ENCODE data around the gene MAP3K6. TPM values are rescaled to one million over a fixed set of nuclear protein-coding genes. Genes with fewer than 3 reads are reported as not detected.

Gene MAP3K6
- total and polyA plus RNA-seq, 4 donors = 11.5 to 164 (median 87.6) TPM

- H3K27ac ChIP-seq (ENCODE audit: low read depth in 1 of 2, low read length in 2 of 2) = no peak overlapping the region
- WGBS, 2 donors = 90 to 92% methylated on average over 3 of the region's 3 CpGs
- H3K27me3 ChIP-seq (ENCODE audit: control insufficient read depth in 1 of 2, insufficient read depth in 2 of 2, low read length in 1 of 2) = no peaks in the 10 kb centered on the region
- no peaks in the 10 kb centered on the region for H3K4me1 ChIP-seq (ENCODE audit: control insufficient read depth in 1 of 2, insufficient read depth in 2 of 2, low read length in 2 of 2)
- ATAC-seq (ENCODE audit: low FRiP score) (no peak), DNase-seq (peak in 1 of 2 donors; percentile 48)
- no peak overlapping the region for H3K4me3 ChIP-seq (ENCODE audit: low read length in 2 of 2)
- no peaks in the 10 kb centered on the region for H3K9me3 ChIP-seq (ENCODE audit: control insufficient read depth, low read length)
- intact Hi-C loops (cut with DNase I) = no loop called here
- peaks cover 0 to 15% of the 10 kb centered on the region in 2 donors for H3K36me3 ChIP-seq (ENCODE audit: control insufficient read depth in 1 of 2, insufficient read depth in 2 of 2, low read length in 1 of 2)
Measured at GRCh38 chr1:27331426-27331825, 35.3 kb downstream of the MAP3K6 start.

DNA sequence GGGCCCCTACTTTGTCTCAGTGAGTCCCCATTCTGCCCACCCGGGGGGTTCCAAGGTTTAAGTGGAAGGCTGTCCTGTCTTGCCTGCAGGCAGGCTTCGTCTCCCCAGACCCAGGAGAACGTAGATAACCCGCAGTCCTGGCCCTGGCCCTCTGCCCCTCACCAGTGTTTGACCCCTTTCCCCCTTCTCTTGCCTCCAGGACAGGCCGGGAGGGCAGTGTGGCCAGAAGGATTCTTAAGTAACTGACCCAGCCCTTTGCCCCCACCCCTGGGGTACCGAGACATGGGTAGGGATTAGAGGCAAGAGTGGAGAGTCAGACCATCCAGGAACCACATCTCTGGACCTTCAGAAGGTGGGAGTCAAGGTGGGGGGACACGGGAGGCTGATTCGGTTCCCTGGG is 36.0 kb downstream of the MAP3K6 start:
- no peaks in the 10 kb centered on the region for H3K9me3 ChIP-seq (ENCODE audit: control insufficient read depth, low read length)
- H3K36me3 ChIP-seq (ENCODE audit: control insufficient read depth in 1 of 2, insufficient read depth in 2 of 2, low read length in 1 of 2) = peaks cover 0 to 15% of the 10 kb centered on the region in 2 donors
- no peak for ATAC-seq (ENCODE audit: low FRiP score)
- DNase-seq = peak in 1 of 2 donors; percentile 68
- 78 to 79% methylated on average over 8 of the region's 8 CpGs for WGBS, 2 donors
- no peaks in the 10 kb centered on the region for H3K27me3 ChIP-seq (ENCODE audit: control insufficient read depth in 1 of 2, insufficient read depth in 2 of 2, low read length in 1 of 2)
- H3K4me1 ChIP-seq (ENCODE audit: control insufficient read depth in 1 of 2, insufficient read depth in 2 of 2, low read length in 2 of 2) = no peaks in the 10 kb centered on the region
- no peak overlapping the region for H3K4me3 ChIP-seq (ENCODE audit: low read length in 2 of 2)
- intact Hi-C loops (cut with DNase I) = no loop called here
- no peak overlapping the region for H3K27ac ChIP-seq (ENCODE audit: low read depth in 1 of 2, low read length in 2 of 2)

DNA sequence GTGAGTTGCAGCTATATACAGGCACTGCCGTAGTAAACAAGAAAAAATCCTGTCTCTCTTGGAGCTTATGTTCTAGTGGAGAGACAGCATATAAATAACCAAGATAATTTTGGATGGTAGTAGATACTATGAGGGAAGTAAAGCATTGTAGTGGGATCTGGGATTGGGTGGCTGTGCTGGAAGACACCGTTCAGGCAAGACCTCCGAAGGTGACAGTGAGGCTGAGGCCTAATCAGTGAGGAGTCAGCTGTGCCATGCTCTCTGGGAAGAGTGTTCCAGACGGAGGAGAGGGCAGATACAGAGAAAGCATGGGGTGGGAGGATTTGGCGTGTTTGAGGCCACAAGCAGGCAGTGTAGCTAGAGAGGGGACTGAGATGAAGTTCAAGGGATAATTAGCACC is 38.8 kb downstream of the MAP3K6 start:
- intact Hi-C loops (cut with DNase I) = no loop called here
- no peak for ATAC-seq (ENCODE audit: low FRiP score)
- DNase-seq = no peak
- Histone ChIP-seq H3K4me1 (ENCODE audit: control insufficient read depth in 1 of 2, insufficient read depth in 2 of 2, low read length in 2 of 2) (no peaks in the 10 kb centered on the region), H3K27ac (ENCODE audit: low read depth in 1 of 2, low read length in 2 of 2) (no peak overlapping the region), H3K36me3 (ENCODE audit: control insufficient read depth in 1 of 2, insufficient read depth in 2 of 2, low read length in 1 of 2) (peaks cover 0 to 5% of the 10 kb centered on the region in 2 donors), H3K27me3 (ENCODE audit: control insufficient read depth in 1 of 2, insufficient read depth in 2 of 2, low read length in 1 of 2) (no peaks in the 10 kb centered on the region), H3K4me3 (ENCODE audit: low read length in 2 of 2) (no peak overlapping the region), H3K9me3 (ENCODE audit: control insufficient read depth, low read length) (no peaks in the 10 kb centered on the region)
- WGBS, 2 donors = 78 to 81% methylated on average over 5 of the region's 5 CpGs

GRCh38 chr1:27325286-27325685 is 41.5 kb downstream of the MAP3K6 start:
- 92 to 94% methylated on average over 15 of the region's 15 CpGs for WGBS, 2 donors

GRCh38 chr1:27322569-27323240 is 44.1 kb downstream of the MAP3K6 start:
- no peak for DNase-seq

More at GRCh38 chr1:27325286-27325685, 41.5 kb downstream of the MAP3K6 start:
- no peak for ATAC-seq (ENCODE audit: low FRiP score)
- Histone ChIP-seq H3K4me3 (ENCODE audit: low read length in 2 of 2) (no peak overlapping the region), H3K36me3 (ENCODE audit: control insufficient read depth in 1 of 2, insufficient read depth in 2 of 2, low read length in 1 of 2) (peaks cover 0 to 2% of the 10 kb centered on the region in 2 donors), H3K27ac (ENCODE audit: low read depth in 1 of 2, low read length in 2 of 2) (no peak overlapping the region), H3K9me3 (ENCODE audit: control insufficient read depth, low read length) (no peaks in the 10 kb centered on the region), H3K27me3 (ENCODE audit: control insufficient read depth in 1 of 2, insufficient read depth in 2 of 2, low read length in 1 of 2) (no peaks in the 10 kb centered on the region), H3K4me1 (ENCODE audit: control insufficient read depth in 1 of 2, insufficient read depth in 2 of 2, low read length in 2 of 2) (no peaks in the 10 kb centered on the region)
- intact Hi-C loops (cut with DNase I) = no loop called here
- no peak for DNase-seq

GRCh38 chr1:27321813-27322568 is 44.8 kb downstream of the MAP3K6 start, which contains the start of gene TMEM222:
Gene TMEM222, plus strand, starts transcription at chr1:27322163. Its CDS starts 35 bp downstream, at chr1:27322198.
- no peaks in the 10 kb centered on the region for H3K27me3 ChIP-seq (ENCODE audit: control insufficient read depth in 1 of 2, insufficient read depth in 2 of 2, low read length in 1 of 2)
- 0% methylated on average over 62 to 67 of the region's 67 CpGs for WGBS, 2 donors
- ATAC-seq (ENCODE audit: low FRiP score) (peak; percentile 100), DNase-seq (peak; percentile 99 to 100)
- H3K27ac ChIP-seq (ENCODE audit: low read depth in 1 of 2, low read length in 2 of 2) = peak within 1 kb of the TSS; percentile 28 to 50
- intact Hi-C loops (cut with DNase I) = loop anchor here (1.0 to 2.0 kb wide), 2 partner anchors 43 to 44 kb away; partner anchors contain the start of gene MAP3K6 (in 1 of the 2)
- H3K36me3 ChIP-seq (ENCODE audit: control insufficient read depth in 1 of 2, insufficient read depth in 2 of 2, low read length in 1 of 2) = peaks cover 0 to 2% of the 10 kb centered on the region in 2 donors
- H3K9me3 ChIP-seq (ENCODE audit: control insufficient read depth, low read length) = no peaks in the 10 kb centered on the region
- no peaks in the 10 kb centered on the region for H3K4me1 ChIP-seq (ENCODE audit: control insufficient read depth in 1 of 2, insufficient read depth in 2 of 2, low read length in 2 of 2)
- H3K4me3 ChIP-seq (ENCODE audit: low read length in 2 of 2) = peak within 1 kb of the TSS; percentile 55 to 98

More at GRCh38 chr1:27322569-27323240, 44.1 kb downstream of the MAP3K6 start:
- 10 to 14% methylated on average over 10 of the region's 10 CpGs for WGBS, 2 donors
- Histone ChIP-seq H3K9me3 (ENCODE audit: control insufficient read depth, low read length) (no peaks in the 10 kb centered on the region), H3K27ac (ENCODE audit: low read depth in 1 of 2, low read length in 2 of 2) (peak overlapping the region; percentile 28 to 50), H3K4me1 (ENCODE audit: control insufficient read depth in 1 of 2, insufficient read depth in 2 of 2, low read length in 2 of 2) (no peaks in the 10 kb centered on the region), H3K4me3 (ENCODE audit: low read length in 2 of 2) (peak overlapping the region; percentile 55 to 98), H3K36me3 (ENCODE audit: control insufficient read depth in 1 of 2, insufficient read depth in 2 of 2, low read length in 1 of 2) (peaks cover 0 to 2% of the 10 kb centered on the region in 2 donors), H3K27me3 (ENCODE audit: control insufficient read depth in 1 of 2, insufficient read depth in 2 of 2, low read length in 1 of 2) (no peaks in the 10 kb centered on the region)
- intact Hi-C loops (cut with DNase I) = loop anchor here (1.0 to 2.0 kb wide), 2 partner anchors 42 to 44 kb away; partner anchors contain the start of gene MAP3K6 (in 1 of the 2)
- ATAC-seq (ENCODE audit: low FRiP score) = no peak

DNA sequence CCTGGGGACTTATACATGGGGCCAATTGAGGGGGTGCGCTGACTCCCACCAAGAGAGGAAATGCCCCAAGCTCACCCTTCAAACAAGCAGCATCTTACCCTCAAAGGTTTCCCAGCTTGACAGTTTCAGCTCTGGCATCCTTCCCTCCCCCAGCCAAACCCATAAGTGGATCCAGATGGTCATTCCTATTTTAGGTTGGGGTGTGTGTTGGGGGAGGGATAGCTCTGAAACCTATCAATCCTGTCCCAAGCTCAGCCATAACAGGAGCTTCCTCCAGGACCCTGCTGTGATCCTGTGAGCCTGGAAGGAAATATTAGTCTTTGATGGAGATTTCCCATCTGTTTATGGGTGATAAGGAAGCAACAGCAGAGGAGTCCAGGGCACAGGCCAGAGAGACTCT is 48.2 kb downstream of the MAP3K6 start:
- DNase-seq (no peak), ATAC-seq (ENCODE audit: low FRiP score) (no peak)
- intact Hi-C loops (cut with DNase I) = no loop called here
- no peaks in the 10 kb centered on the region for H3K9me3 ChIP-seq (ENCODE audit: control insufficient read depth, low read length)
- no peaks in the 10 kb centered on the region for H3K36me3 ChIP-seq (ENCODE audit: control insufficient read depth in 1 of 2, insufficient read depth in 2 of 2, low read length in 1 of 2)
- no peak overlapping the region for H3K4me3 ChIP-seq (ENCODE audit: low read length in 2 of 2)
- H3K27me3 ChIP-seq (ENCODE audit: control insufficient read depth in 1 of 2, insufficient read depth in 2 of 2, low read length in 1 of 2) = no peaks in the 10 kb centered on the region
- H3K4me1 ChIP-seq (ENCODE audit: control insufficient read depth in 1 of 2, insufficient read depth in 2 of 2, low read length in 2 of 2) = no peaks in the 10 kb centered on the region
- 12 to 14% methylated on average over 1 of the region's 1 CpG for WGBS, 2 donors
- no peak overlapping the region for H3K27ac ChIP-seq (ENCODE audit: low read depth in 1 of 2, low read length in 2 of 2)

GRCh38 chr1:27318136-27318535 is 48.6 kb downstream of the MAP3K6 start:
- ATAC-seq (ENCODE audit: low FRiP score) (no peak), DNase-seq (no peak)
- no peaks in the 10 kb centered on the region for H3K4me1 ChIP-seq (ENCODE audit: control insufficient read depth in 1 of 2, insufficient read depth in 2 of 2, low read length in 2 of 2)
- no peaks in the 10 kb centered on the region for H3K9me3 ChIP-seq (ENCODE audit: control insufficient read depth, low read length)
- H3K27me3 ChIP-seq (ENCODE audit: control insufficient read depth in 1 of 2, insufficient read depth in 2 of 2, low read length in 1 of 2) = no peaks in the 10 kb centered on the region
- no peak overlapping the region for H3K4me3 ChIP-seq (ENCODE audit: low read length in 2 of 2)
- intact Hi-C loops (cut with DNase I) = no loop called here
- 11 to 15% methylated on average over 4 of the region's 4 CpGs for WGBS, 2 donors
- H3K27ac ChIP-seq (ENCODE audit: low read depth in 1 of 2, low read length in 2 of 2) = no peak overlapping the region
- H3K36me3 ChIP-seq (ENCODE audit: control insufficient read depth in 1 of 2, insufficient read depth in 2 of 2, low read length in 1 of 2) = no peaks in the 10 kb centered on the region
